ENCODE data around the gene ZFHX3.

ZFHX3 gene

DNA sequence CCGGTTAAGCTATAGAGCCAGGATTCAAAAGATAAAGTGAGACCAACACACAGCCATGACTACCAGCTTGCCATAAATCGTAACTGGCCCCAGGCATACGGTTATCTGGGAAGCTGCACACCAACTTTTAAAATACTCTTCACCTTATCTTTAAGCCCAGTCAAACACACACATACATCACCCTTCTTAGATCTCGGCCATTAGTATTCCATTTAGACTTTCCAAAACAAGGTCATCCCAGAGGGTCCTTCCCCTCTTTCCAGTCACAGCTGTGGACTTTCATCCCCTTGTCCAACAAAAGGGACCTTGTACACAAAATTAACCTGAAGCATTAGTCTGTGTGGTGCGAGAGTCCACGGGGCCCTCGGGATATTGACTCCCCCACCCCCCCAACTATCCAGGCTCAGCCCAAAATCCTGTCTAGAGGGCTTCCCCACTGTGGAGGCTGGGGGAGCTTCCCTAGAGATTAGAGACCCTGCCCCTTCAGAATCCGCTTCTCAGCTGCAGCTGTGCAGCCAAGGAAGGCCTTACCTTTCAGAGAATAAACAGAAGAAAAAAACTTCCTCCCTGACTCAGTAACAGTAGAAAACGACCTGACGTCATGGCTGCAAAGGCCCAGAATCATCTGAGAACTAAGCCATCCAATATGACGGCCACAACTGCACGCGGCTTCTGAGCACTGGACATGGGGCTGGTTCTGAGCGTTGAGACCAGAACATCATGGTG lies 9.9 kb downstream of the ZFHX3 start:
- no peak for DNase-seq

DNA sequence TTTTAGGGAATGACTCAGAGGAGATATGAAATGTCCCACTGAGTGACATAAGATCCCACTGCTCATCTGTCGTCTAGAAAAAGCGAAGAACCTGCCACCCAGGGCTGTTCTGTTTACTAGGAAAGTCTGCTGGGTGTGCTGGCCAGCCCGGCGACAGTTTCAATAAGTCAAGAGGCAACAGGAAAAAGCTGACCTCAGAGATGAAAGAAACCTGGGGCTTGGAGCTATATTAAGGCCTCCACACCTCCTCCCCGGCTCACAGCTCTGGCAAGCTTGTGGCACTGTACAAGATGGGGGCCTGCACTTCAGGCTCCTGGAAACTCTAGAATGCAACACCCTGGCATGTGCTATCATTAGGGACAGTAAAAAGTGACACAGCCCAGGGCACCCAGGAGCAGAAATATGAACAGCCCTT lies 10.6 kb downstream of the ZFHX3 start:
- no peak for DNase-seq

DNA sequence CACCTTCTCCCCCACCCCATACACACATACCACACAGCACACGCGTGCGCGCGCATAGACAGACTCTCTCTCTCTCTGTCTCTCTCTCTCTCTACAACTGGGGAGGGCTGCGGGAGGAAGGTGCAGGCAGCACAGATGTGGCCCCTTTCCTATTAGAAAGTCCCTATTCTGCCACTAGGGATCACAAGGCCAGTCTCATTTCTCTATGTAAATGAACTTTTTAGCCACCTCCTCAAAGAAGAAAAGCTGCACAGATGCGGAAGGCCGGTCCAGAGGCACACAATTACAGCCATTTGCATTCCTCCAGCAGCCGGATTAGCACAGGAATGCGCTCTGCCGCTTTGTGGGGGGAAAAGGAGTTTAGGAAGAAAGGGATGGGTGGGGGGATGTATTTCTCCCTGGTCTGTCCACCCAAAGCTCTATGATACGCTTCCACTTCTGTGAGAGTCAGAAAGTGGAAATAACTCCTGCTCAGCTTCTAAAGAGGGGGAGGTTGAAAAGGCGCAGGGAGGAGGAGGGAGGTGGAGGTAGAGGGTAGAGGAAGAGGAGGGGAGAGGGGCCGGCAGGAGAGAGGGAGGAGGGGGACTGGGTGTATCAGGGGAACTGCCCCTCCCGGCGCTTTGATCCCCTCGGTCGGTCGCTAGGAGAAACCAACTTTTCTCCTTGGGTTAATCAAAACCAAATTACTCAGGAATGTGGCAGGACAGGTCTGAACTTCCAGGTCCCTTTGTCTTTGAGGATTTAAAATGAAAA lies 11.7 kb downstream of the ZFHX3 start:
- no peak for DNase-seq

DNA sequence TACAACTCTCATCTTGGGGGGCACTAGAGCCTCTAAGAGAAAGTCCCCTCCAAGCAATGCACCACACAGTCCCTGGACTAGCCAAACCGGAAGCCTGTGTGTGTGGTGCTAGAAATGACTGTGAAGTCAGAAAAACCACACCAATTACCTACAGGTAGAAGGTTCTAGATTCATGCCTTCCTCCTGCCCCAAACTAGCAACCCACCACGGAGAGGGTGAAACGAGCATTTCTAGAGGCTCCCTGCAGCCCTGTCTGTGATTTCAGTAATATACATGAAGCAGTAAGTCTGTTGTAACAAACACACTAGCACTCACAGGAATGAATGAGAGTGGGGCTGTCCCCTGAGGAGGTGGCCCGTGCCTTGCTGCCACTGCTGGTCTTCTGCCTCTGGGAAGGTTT lies 13.6 kb downstream of the ZFHX3 start:
- no peak for DNase-seq

DNA sequence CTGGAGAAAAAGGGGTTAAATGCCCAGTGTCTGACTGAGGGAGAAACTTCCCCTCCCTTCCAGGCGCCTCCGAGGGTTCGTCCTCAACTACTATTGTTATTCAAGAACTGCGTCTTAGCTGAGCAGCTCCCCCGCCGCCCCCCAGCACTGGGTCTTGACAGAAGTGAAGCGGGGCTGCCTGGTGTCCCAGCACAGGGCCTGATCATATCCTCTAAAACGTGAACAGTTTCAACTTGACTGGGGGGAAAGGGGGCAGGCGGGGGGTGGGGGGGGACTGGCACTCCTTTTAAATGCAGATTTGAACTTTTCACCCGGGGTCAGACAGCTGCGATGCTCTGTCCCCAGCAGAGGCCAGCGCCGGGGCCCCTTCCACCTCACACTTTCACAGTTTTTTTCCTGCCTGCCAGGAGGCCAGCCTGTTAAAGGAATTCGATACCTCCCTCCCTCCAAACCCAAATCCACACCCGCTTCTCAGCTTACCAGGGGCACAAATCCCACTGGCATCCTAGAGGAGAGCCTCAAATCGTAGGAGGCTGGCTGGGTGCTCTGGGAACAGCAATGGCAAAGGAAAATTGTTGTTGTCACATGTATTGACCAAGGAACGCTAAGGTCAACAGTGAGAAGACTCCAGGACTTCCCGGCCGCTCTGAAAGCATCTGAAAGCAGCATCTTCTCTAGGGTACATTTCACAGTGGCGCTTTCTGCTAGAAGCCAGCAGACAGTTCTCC lies 14.5 kb downstream of the ZFHX3 start:
- DNase-seq, result no peak

DNA sequence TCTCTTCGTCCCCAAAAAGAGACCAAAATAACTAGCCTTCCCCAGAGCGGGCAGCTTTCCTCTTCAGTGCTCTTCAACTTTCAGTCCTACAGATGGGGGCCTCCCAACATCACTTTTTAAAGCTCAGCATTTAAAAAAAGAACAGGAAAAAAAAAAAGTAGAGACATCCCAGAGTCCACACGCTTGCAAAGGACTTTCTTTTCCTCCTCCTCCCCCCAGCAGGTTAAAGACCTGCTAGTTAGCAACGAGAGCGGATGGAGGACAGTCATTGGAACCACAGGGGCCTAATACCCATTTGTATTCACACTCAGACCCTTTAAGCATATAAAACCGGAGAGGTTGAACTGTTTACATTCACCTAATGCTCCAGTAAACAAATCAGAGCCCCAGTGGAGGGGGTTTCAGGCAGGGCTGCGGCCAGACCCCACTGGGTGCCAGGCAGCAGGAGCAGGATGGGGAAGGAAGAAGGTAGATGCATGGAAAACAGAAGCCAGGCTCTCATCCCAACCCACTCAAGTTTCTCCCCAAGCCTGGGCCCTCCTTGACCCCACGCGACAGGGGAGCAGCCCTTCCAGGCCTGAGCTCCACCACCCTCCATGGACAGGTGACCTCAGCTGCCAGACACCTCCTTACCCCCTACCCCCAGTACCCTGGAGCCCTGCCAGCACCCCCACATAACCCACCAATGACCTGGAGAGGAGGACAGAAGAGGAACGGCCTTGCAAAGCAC lies 15.2 kb downstream of the ZFHX3 start:
- no peak for DNase-seq

DNA sequence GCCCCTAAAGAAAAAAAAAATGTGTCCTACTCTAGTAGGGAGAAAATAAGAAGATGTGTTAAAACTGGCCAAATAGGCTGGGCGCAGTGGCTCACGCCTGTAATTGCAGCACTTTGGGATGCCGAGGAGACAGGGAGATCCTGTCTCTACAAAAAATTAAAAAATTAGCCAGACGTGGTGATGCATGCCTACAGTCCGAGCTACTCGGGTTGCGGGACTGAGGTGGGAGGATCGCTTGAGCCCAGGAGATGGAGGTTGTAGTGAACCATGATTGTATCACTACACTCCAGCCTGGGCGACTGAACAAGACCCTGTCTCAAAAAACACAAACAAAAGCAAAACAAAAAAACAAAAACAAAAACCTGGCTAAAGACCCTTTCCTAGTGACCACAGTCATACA lies 15.9 kb downstream of the ZFHX3 start:
- DNase-seq, result no peak

DNA sequence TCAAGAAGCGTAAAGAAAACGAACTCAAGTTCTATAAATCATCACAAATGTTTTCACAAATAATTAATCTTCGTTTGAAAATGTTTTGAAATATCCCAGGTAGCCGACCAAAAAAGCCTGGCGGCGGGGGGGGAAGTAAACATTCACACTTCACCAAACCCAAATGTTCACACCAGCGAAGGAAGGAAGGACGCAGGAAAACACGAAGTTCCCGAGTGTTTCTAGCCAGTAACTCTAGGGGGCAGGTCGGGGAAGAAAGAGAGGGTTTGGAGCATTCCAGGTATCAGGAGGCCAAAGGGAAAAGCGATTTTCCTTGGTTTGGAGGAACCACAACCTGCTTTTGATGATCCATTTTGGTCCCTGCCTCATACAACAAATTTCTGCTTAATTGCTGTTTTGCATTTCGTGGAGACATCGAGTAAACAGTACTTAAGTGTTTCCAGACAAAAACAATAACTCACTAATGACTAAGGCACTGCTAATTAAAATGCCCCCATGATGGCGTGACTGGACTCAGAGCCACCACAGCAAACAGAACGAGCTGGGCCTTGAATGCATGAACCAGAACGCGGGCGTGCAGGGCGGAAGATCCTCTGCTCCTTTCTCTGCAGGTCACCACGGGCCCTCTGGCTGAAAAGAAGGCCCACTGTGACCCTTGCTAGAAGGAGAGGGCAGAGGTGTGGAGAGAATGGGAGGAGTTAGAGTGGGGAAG lies 16.6 kb downstream of the ZFHX3 start:
- no peak for DNase-seq

DNA sequence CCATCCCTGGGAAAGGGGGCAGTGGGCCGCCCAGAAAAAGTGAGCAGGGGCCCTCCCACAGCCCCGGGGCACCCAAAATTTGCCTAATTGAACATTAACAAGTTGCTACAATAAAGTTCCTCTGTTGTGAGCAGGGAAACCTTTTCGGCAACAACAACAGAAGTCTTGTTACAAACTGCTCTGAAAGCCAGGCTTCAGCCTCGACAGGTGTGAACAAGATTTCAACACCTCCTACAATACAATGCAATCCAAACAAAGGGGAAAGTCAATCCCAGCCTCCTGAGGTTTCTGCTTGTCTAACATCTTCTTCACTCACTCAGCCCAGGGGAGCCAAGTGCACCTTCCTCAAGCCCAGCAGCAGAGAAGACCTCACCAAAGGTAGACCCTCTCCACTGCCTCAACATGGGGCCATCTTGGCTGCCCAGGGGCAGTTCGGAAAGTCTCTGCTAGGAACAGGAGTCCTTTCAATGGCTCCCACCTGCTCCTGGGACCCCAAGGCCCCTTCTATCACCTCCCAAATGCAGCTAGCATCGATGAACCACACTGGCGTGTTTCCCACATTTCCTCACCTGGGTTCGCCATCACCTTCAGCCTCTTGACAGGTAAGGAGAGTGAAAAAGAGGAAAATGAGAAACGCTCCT lies 19.1 kb downstream of the ZFHX3 start:
- no peak for DNase-seq

DNA sequence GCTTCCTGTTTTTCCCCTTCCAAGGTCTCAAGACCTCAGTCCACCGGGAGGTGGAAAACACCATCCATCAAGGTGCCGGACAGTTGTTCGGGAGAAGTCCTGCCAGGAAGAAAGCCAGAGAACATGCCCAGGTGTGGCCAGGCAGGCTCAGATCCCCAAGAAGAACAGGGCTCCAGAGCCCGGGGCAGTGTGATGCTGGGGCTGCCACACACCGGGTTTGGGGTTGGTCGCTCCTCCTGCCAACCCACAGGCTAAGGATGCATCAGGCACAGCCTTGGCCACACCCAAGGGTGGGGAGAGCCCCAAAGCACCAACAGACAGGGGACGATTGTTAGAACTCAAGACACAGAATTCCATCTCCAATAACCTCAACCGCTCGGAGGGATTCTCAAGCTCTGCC lies 19.7 kb downstream of the ZFHX3 start:
- DNase-seq, result no peak

DNA sequence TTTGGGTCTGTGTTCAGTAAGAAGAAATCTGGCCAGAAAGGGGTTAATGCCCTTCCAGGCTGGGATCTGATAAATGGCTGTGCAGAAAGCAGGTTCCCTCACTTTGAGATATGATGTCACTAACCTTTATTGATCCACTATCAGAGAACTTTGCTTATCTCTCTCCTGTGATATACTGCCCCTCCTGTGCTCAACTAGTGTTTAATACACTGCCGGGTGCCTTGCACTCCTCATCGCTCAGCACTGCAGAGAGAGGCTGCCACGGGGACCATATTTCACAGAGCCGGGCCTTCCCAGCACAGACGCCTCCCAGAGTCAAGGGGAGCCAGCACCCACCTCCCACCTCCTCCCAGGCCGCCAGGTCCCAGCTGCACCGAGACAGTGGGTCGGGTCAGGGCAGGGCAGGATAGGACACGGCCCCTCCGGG lies 20.2 kb downstream of the ZFHX3 start:
- no peak for DNase-seq

DNA sequence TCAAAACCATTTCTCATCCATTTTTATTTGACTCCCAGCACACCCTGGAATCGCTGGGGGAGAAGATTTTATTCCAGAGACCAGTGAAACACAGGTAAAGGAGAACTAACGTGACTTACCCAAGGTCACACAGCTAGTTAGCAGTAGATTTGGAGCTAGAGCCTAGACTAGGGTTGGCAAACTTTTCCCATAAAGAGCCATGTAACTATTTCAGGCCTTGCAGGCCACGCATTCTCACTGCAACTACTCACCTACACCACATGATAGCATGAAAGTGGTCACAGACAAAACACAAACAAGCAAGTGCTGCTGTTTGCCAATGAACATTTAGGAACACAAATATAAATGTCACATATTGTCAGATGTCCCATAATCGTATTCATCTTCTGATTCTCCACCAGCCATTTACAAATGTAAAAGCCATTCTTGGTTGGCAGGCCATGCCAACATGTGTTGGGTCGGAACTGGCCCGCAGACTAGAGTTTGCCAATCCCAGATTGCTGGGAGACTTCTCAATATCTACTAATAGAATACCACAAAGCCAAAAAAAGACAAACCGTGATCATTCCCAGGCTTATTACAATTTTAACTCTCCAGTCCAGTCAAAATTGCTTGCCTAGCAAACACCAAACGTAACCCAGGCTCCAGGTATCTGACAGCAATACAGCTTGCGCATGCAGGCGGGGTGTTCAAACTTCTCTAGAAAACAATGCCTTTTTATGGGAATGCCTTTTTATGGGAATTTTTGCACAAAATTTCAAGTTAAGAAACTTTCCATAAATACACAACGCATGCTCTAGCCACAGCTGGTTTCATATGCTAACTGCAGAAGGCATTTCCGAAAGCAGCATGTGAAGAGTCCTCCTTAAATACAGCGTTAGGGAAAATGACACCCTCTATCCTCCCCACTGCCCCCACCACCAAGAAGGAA lies 20.9 kb downstream of the ZFHX3 start:
- no peak for DNase-seq

DNA sequence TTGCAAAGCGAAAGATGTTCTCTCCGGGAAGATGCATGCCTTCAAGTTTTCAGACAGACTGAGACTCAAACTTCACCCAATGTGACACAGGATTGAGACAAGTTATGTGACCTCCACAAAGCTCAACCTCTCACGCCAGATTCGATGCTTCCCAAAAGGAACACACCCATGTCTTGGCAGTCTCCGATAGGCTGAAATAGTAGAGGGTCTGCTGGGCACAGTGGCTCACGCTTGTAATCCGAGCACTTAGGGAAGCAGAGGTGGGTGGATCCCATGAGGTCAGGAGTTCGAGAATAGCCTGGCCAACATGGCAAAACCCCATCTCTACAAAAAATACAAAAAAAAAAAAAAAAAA lies 22.1 kb downstream of the ZFHX3 start:
- DNase-seq, result no peak

DNA sequence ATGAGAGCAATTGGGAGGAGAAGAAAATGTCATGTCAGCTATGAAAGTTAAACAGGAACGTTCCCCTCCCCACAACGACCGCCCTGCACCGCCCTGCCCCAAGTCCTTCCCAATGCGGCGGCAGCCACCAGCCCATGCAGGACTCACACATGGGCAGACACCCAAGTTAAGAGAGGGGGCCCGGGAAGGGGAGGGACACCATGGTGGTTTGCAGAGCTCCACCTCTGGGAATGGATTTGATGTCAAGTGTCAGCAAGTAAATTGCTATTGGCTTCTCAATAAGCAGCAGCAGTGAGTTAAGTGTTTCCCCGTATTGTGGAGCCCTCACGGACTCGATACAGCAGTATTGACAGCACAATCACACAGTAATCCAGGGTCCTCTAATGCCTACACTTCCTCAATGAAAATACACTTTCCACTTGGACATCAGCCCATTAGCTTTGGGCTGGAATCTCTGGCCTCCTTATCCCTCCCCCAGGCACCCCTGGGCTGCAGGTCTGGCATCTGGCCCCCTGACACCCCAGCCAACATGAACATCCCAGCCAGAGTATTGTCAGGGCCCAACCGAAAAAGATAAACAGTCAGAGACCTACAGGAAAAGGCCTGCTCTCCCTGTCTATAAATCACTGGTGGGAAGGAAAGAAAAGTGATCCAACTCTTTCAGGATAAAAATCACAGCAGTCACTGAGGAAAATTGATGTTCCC lies 22.6 kb downstream of the ZFHX3 start:
- DNase-seq, result no peak

DNA sequence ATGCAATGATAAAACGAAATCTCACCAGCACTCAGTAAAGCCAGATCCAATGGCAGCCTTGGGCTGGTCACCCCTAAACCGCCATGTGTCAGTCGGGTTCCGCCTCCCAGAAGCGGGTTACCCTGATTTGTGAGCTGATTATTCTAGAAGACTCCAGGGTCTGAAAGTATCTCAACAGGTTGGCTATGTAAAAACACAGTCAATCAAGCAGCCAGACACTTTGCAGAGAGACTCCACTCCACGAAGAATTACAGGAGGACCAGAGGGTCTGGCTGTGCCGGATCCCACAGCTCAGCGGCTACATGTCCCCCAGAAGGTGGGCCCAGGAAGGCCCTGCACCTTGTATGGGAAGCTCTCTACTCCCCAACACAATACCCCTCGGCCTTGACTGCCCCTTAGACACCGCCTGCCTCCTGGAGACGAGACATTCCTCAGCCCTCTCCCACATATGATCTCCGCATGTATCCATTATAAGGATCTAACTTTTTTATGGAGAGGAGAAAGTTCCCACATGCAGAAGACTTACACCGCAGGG lies 23.3 kb downstream of the ZFHX3 start:
- DNase-seq, result no peak

DNA sequence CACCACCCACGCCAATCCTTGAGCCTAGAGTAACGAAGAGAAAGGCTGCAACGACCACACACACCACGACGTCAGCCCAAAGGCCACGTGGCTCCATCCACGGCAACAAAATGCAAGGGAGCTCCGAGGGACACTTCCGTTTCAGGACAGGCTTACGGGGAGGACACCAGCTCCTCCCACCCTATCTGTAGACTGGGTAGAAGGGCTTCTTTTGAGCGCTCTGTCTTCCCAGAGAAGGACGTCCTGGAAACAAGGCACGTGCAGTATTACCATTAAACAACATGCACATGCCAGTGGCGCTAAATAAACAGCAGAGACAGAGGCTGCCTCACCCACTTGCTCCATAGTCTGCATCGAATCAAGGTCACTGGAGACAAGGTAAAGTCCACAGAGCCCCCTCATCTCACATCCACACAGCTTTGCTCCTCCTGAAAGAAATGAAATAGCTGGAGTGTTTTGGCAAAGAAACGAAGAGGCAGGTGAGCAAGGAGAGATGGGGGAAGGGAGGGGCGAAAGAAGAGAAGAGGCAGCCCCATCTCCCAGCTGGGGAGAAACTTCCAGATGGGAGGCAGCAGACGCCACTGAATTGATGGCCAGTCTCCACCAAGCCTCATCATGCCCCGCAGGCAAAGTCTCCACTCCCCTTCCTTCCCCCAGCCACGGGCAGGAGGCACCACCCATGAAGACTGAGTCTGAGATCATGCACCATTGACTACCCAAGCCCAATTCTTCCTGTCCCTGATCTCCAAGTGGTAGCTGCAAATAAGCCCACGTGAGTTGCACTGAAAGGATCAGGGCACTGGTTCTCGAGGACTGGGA lies 24.0 kb downstream of the ZFHX3 start:
- DNase-seq, result no peak

DNA sequence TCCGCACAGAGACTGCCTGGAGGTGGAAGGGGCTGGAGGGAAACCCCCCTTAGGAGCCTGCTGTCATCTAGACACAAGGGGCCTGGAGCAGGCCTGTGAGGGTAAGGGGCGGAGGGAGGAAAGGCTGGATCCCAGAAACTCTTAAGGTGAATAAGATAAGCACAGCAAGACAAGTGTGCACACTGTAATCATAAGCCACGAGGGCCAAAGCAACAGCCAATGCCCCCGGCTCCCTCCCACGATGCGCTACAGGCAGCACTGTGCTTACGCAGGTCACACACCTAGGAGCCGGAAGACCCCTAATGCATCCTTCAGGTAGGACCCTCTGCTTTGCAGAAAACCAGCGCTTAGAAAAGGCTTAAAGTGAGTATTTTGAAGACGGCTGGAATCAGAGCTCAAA lies 24.6 kb downstream of the ZFHX3 start:
- no peak for DNase-seq

DNA sequence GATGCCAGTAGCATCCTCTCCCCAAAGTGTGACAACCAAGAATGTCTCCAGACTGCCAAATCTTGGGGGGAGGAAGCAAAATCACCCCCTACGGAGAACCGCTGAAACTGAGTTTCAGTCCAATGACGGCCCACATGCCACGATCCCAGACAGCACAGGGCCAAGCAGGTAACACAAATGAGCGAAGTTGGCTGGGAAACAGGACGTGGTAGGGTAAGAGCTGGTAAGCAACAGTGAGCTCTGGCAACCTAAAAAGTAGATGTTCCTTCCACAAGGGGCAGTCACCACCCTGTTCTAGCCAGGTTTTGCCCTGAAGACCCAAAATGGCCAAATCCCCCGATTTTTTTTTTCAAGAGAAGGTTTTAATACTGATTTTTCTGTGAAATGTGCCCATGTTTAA lies 25.4 kb downstream of the ZFHX3 start:
- DNase-seq, result no peak

DNA sequence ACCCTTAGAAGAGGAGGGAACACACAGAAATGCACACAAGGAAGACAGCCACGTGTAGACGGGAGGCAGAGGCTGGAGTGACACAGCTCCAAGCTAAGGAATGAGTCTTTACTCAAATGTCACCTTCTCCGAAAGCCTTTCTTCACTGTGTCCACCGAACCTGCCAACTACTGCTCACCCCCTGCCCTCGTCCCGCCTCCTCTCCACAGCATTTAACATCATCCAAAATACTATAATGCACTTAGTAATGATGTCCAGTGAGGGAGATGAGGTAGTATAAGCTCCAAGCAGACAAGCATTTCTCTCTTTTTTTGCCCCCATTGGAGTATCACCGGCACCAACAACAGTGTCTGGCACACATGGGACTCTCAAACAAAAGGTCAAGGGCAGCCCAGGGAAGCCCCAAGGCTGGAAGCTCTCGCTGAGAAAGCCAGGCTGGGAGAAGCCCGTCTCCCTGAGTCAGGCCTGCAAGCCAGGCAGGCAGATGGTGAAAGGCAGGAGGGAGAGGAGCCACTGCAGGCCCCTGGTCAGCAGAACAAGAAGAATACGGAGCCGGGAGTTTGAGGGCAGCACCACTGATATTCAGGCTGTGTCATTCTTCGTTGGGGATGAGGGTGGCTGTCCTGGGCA lies 25.9 kb downstream of the ZFHX3 start:
- no peak for DNase-seq
